Measurements from ENCODE around the gene ANKRD28. TPM values are rescaled to one million over a fixed set of nuclear protein-coding genes. Genes with fewer than 3 reads are reported as not detected.

The ANKRD28 gene
- total RNA-seq, 1 experiment from 2014 or later, result 82.6 TPM

DNA sequence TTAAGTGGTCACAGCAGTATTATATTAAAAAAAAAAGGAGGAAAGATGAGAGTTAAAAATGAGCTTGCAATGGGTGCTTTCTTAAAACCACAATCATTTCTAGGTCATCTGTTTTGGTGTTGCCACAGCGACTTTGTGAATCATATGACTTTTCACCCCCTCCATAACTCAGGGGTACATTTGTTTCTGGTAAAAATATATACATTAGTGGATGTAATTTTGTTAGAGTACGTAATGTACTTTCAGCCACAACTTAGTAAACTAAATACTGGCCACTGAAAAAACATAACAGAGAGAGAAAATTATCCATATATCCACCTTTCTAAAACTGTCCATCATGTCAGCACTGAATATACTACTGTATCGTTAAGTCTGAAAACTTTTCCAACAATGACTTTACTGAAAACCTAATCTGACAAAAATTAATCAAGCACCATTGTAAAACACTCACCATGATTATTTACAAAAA lies 3.4 kb downstream of the ANKRD28 start:
- intact Hi-C loops (cut with micrococcal nuclease; ENCODE audit: unreplicated experiment), result loop anchor here (10.0 kb wide), 1 partner anchor 190 kb away; the partner anchor contains the start of genes BTD and HACL1
- TF ChIP-seq CTCF (conservative IDR thresholded peaks at IDR 0.05) (no peak), EZH2 (IDR thresholded peaks at IDR 0.05; ENCODE audit: low read depth) (no peak)
- H3K36me3 ChIP-seq (ENCODE audit: low read depth), result peaks cover 37% of the 10 kb centered on the region
- no peaks in the 10 kb centered on the region for H3K9me2 ChIP-seq (ENCODE audit: insufficient read depth)
- H2AFZ ChIP-seq, result no peak overlapping the region
- DNase-seq, result peak in 1 of 2 experiments; percentile 34
- POLR2A ChIA-PET (ENCODE audit: unreplicated experiment), result interaction anchor here (0.6 kb wide), 1 partner anchor 19 kb away, joined by 3 read pairs; no protein-coding TSS in a partner anchor
- no peaks in the 10 kb centered on the region for H4K20me1 ChIP-seq (ENCODE audit: insufficient read depth)
- H3K4me2 ChIP-seq, result peak overlapping the region; percentile 99
- no TSS peak for BruUV-seq (replicated peaks)
- H3K4me1 ChIP-seq (replicated peaks; ENCODE audit: insufficient read depth), result peaks cover 70% of the 10 kb centered on the region
- peak overlapping the region; percentile 60 for H3K4me3 ChIP-seq
- CTCF ChIA-PET, result no interaction called here
- H3K27me3 ChIP-seq (ENCODE audit: insufficient read depth, low read depth), result no peaks in the 10 kb centered on the region
- peak overlapping the region; percentile 92 for H3K27ac ChIP-seq
- peaks cover 35% of the 10 kb centered on the region for H3F3A ChIP-seq (ENCODE audit: insufficient read depth, low read depth)
- H3K9me3 ChIP-seq (ENCODE audit: insufficient read depth, low read depth), result peaks cover 5% of the 10 kb centered on the region; the same call in 1 of the 2 replicates
- H3K79me2 ChIP-seq (ENCODE audit: low read depth), result peaks cover 89% of the 10 kb centered on the region

GRCh38 chr3:15791525-15791924 lies 6.3 kb downstream of the ANKRD28 start:
- Histone ChIP-seq H3K79me2 (ENCODE audit: low read depth) (peaks cover 96% of the 10 kb centered on the region), H3K27ac (no peak overlapping the region), H3K9me2 (ENCODE audit: insufficient read depth) (no peaks in the 10 kb centered on the region), H3K4me2 (no peak overlapping the region), H3K9me3 (ENCODE audit: insufficient read depth, low read depth) (peaks cover 5% of the 10 kb centered on the region; the same call in 1 of the 2 replicates), H3K4me1 (replicated peaks; ENCODE audit: insufficient read depth) (peaks cover 44% of the 10 kb centered on the region), H2AFZ (no peak overlapping the region), H3K4me3 (no peak overlapping the region), H4K20me1 (ENCODE audit: insufficient read depth) (no peaks in the 10 kb centered on the region), H3K27me3 (ENCODE audit: insufficient read depth, low read depth) (no peaks in the 10 kb centered on the region), H3F3A (ENCODE audit: insufficient read depth, low read depth) (peaks cover 9% of the 10 kb centered on the region), H3K36me3 (ENCODE audit: low read depth) (peaks cover 46% of the 10 kb centered on the region)
- no peak for TF ChIP-seq CTCF (conservative IDR thresholded peaks at IDR 0.05)
- TF ChIP-seq EZH2 (IDR thresholded peaks at IDR 0.05; ENCODE audit: low read depth), result no peak
- BruUV-seq (replicated peaks), result no TSS peak
- POLR2A ChIA-PET (ENCODE audit: unreplicated experiment), result no interaction called here
- CTCF ChIA-PET, result no interaction called here
- intact Hi-C loops (cut with micrococcal nuclease; ENCODE audit: unreplicated experiment), result loop anchor here (10.0 kb wide), 1 partner anchor 187 kb away; the partner anchor contains the start of genes BTD and HACL1
- no peak for DNase-seq

DNA sequence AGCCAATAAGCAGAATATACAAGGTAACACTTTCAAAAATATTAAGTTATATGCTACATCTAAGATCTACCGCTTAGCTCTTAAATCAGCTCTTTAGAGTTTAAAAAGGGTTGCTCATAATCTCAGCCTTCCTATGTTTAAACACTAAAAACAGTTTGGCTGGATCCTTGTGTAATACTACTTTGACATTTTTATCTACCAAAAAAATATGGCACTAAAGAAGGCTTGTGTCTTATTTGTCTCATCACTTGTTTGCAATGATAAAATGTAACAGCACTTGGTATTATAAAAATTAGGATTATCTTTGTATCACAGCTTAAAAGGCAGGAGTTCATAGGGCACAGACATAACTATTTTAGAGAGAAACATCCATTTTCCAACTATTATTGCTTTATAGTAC lies 9.8 kb downstream of the ANKRD28 start:
- Histone ChIP-seq H3K79me2 (ENCODE audit: low read depth) (peaks cover 94% of the 10 kb centered on the region), H3K4me2 (no peak overlapping the region), H3K9me3 (ENCODE audit: insufficient read depth, low read depth) (peaks cover 5% of the 10 kb centered on the region; the same call in 1 of the 2 replicates), H3K27me3 (ENCODE audit: insufficient read depth, low read depth) (no peaks in the 10 kb centered on the region), H4K20me1 (ENCODE audit: insufficient read depth) (0 out of 2 replicates have a peak, but pooled peaks cover 6% of the 10 kb centered on the region), H3K27ac (no peak overlapping the region), H3K9me2 (ENCODE audit: insufficient read depth) (no peaks in the 10 kb centered on the region), H3F3A (ENCODE audit: insufficient read depth, low read depth) (no peaks in the 10 kb centered on the region), H3K4me3 (no peak overlapping the region), H3K4me1 (replicated peaks; ENCODE audit: insufficient read depth) (peaks cover 8% of the 10 kb centered on the region), H3K36me3 (ENCODE audit: low read depth) (peaks cover 40% of the 10 kb centered on the region), H2AFZ (no peak overlapping the region)
- POLR2A ChIA-PET (ENCODE audit: unreplicated experiment), result no interaction called here
- DNase-seq, result no peak
- intact Hi-C loops (cut with micrococcal nuclease; ENCODE audit: unreplicated experiment), result no loop called here
- BruUV-seq (replicated peaks), result no TSS peak
- CTCF ChIA-PET, result no interaction called here
- no peak for TF ChIP-seq EZH2 (IDR thresholded peaks at IDR 0.05; ENCODE audit: low read depth)
- TF ChIP-seq CTCF (conservative IDR thresholded peaks at IDR 0.05), result no peak
